Measurements from ENCODE around the gene GTPBP2. TPM values are rescaled to one million over a fixed set of nuclear protein-coding genes. Genes with fewer than 3 reads are reported as not detected.

The GTPBP2 gene
- total and polyA plus RNA-seq, 2 of the 13 experiments (the other 11 are each of a cell fraction or from before 2014, with no cell fraction given) = 26.9 to 88.2 TPM

GRCh38 chr6:43668151-43669028 is 39.3 kb upstream of the GTPBP2 start (continued):
- TF ChIP-seq ERF (CRISPR knock-in tag; IDR thresholded peaks at IDR 0.05) (peak; percentile 80), NFKBIZ (CRISPR knock-in tag; IDR thresholded peaks at IDR 0.05) (peak; percentile 24; the same call in 1 of the 2 replicates), ZBTB44 (CRISPR knock-in tag; IDR thresholded peaks at IDR 0.05) (no peak), ZNF670 (CRISPR knock-in tag; IDR thresholded peaks at IDR 0.05; ENCODE audit: borderline replicate concordance) (no peak), CSRNP2 (CRISPR knock-in tag; conservative IDR thresholded peaks at IDR 0.05; ENCODE audit: low read depth) (no peak), SAP130 (CRISPR knock-in tag; IDR thresholded peaks at IDR 0.05; ENCODE audit: low read depth) (peak; percentile 95), MED13 (CRISPR knock-in tag; IDR thresholded peaks at IDR 0.05) (no peak), HIC2 (CRISPR knock-in tag; IDR thresholded peaks at IDR 0.05; ENCODE audit: low read depth) (peak; percentile 87; the same call in 1 of the 2 replicates), SP5 (CRISPR knock-in tag; IDR thresholded peaks at IDR 0.05; ENCODE audit: borderline replicate concordance, low read depth) (peak; percentile 43; the same call in 1 of the 2 replicates), ATRX (CRISPR knock-in tag; IDR thresholded peaks at IDR 0.05; ENCODE audit: borderline replicate concordance) (no peak), SPEN (CRISPR knock-in tag; IDR thresholded peaks at IDR 0.05; ENCODE audit: low read depth) (peak; percentile 86), ZMAT5 (CRISPR knock-in tag; IDR thresholded peaks at IDR 0.05; ENCODE audit: borderline replicate concordance, low read depth) (no peak), ZNF251 (CRISPR knock-in tag; IDR thresholded peaks at IDR 0.05) (0 out of 2 replicates have a peak, but pooled peaks have one; percentile 35), MATR3 (CRISPR knock-in tag; IDR thresholded peaks at IDR 0.05) (no peak), NFYB (CRISPR knock-in tag; IDR thresholded peaks at IDR 0.05) (no peak), ZNF770 (CRISPR knock-in tag; IDR thresholded peaks at IDR 0.05) (no peak), MIXL1 (CRISPR knock-in tag; IDR thresholded peaks at IDR 0.05) (no peak), ZNF776 (CRISPR knock-in tag; IDR thresholded peaks at IDR 0.05) (peak; percentile 54; the same call in 1 of the 2 replicates), ZNF101 (CRISPR knock-in tag; IDR thresholded peaks at IDR 0.05; ENCODE audit: borderline replicate concordance, low read depth) (no peak), ZNF564 (CRISPR knock-in tag; IDR thresholded peaks at IDR 0.05) (no peak), ZNF784 (CRISPR knock-in tag; IDR thresholded peaks at IDR 0.05; ENCODE audit: borderline replicate concordance) (0 out of 2 replicates have a peak, but pooled peaks have one; percentile 49)
